HEK293 (cell line): ENCODE results near the gene NCK2.

Experiments
- CTCF ChIA-PET: fragments of 350-600 bp; formaldehyde crosslinking; extraction: SDS; loops from one replicate; lab custom pipeline; 2021; ENCODE audit warnings: antibody characterized with exemption; lab: Yijun Ruan, JAX
- POLR2A ChIA-PET: fragments of 300-600 bp; formaldehyde crosslinking; extraction: SDS; loops from one replicate; lab custom pipeline; 2020; ENCODE audit warnings: antibody characterized with exemption, inconsistent platforms; lab: Yijun Ruan, JAX
- H3K27ac ChIP-seq: fragments of 200-500 bp; sonication (Bioruptor generic); 2 replicates; pipeline ENCODE4 v1.5.1; 2014; ENCODE audit warnings: low read depth, low read length, control low read depth, inconsistent platforms; ENCODE audit errors: extremely low read depth
- H3K36me3 ChIP-seq, 2 experiments: fragments of 200-500 bp in 1 of 2; sonication (Bioruptor generic) in 1 of 2; 1 replicate in 1 of 2; 2 replicates in 1 of 2; pipeline ENCODE4 v1.5.1; 2014 to 2017; ENCODE audit warnings: inconsistent platforms in 2 of 2, low read length in 2 of 2; ENCODE audit not compliant: control insufficient read depth in 2 of 2, insufficient read depth in 1 of 2
- H3K4me1 ChIP-seq: fragments of 200-500 bp; sonication (Bioruptor generic); 2 replicates; pipeline ENCODE4 v1.5.1; 2014; ENCODE audit warnings: mild to moderate bottlenecking, low read length, inconsistent platforms; ENCODE audit not compliant: control insufficient read depth, insufficient read depth
- H3K4me3 ChIP-seq: 2 replicates; pipeline ENCODE4 v1.5.1; 2011; ENCODE audit warnings: low read depth, mild to moderate bottlenecking, control low read depth, low read length, moderate library complexity
- H3K9me3 ChIP-seq: fragments of 200-500 bp; sonication (Bioruptor generic); 2 replicates; pipeline ENCODE4 v1.5.1; 2014; ENCODE audit warnings: low read depth, low read length, inconsistent platforms; ENCODE audit not compliant: control insufficient read depth, insufficient read depth
- ATF2 ChIP-seq: fragments of 450-650 bp; formaldehyde crosslinking; IDR thresholded peaks from 2 replicates; pipeline ENCODE4 v1.5.1; 2016; ENCODE audit warnings: missing biosample characterization, missing genetic modification characterization, low read depth
- GLIS2 ChIP-seq: fragments of 450-650 bp; formaldehyde crosslinking; IDR thresholded peaks from 2 replicates; pipeline ENCODE4 v1.5.1; 2016; ENCODE audit warnings: missing biosample characterization, missing genetic modification characterization
- HIC1 ChIP-seq: fragments of 450-650 bp; formaldehyde crosslinking; IDR thresholded peaks from 2 replicates; pipeline ENCODE4 v1.5.1; 2016; ENCODE audit warnings: missing biosample characterization, missing genetic modification characterization
- IKZF3 ChIP-seq: fragments of 450-650 bp; IDR thresholded peaks from 2 replicates; pipeline ENCODE4 v1.5.0; 2018; ENCODE audit warnings: missing biosample characterization, mild to moderate bottlenecking, missing genetic modification characterization, moderate library complexity
- KLF1 ChIP-seq: fragments of 450-650 bp; formaldehyde crosslinking; IDR thresholded peaks from 2 replicates; pipeline ENCODE4 v1.5.1; 2016; ENCODE audit warnings: missing biosample characterization, missing genetic modification characterization
- REST ChIP-seq: fragments of 450-650 bp; formaldehyde crosslinking; IDR thresholded peaks from 2 replicates; pipeline ENCODE4 v1.5.1; 2016; ENCODE audit warnings: missing biosample characterization, missing genetic modification characterization
- SP3 ChIP-seq: fragments of 450-650 bp; formaldehyde crosslinking; IDR thresholded peaks from 2 replicates; pipeline ENCODE4 v1.5.1; 2016; ENCODE audit warnings: missing biosample characterization, missing genetic modification characterization
- YY2 ChIP-seq: fragments of 450-650 bp; formaldehyde crosslinking; IDR thresholded peaks from 2 replicates; pipeline ENCODE4 v1.5.1; 2016; ENCODE audit warnings: missing biosample characterization, missing genetic modification characterization
- ZBTB10 ChIP-seq: fragments of 450-650 bp; formaldehyde crosslinking; IDR thresholded peaks from 2 replicates; pipeline ENCODE4 v1.5.1; 2016; ENCODE audit warnings: missing biosample characterization, missing genetic modification characterization
- ZNF10 ChIP-seq: fragments of 450-650 bp; formaldehyde crosslinking; IDR thresholded peaks from 2 replicates; pipeline ENCODE4 v1.5.1; 2017; ENCODE audit warnings: missing biosample characterization, missing genetic modification characterization
- ZNF510 ChIP-seq: fragments of 450-650 bp; formaldehyde crosslinking; IDR thresholded peaks from 2 replicates; pipeline ENCODE4 v1.5.1; 2018; ENCODE audit warnings: mild to moderate bottlenecking, missing genetic modification characterization, missing biosample characterization; ENCODE audit not compliant: insufficient replicate concordance
- ZNF549 ChIP-seq: fragments of 450-650 bp; IDR thresholded peaks from 2 replicates; pipeline ENCODE4 v1.5.1; 2018; ENCODE audit warnings: missing biosample characterization, missing genetic modification characterization, mild to moderate bottlenecking, inconsistent platforms, moderate library complexity

The NCK2 gene

GRCh38 chr2:105893011-105893995 is 148.6 kb downstream of the NCK2 start:
- CTCF ChIA-PET, result no interaction called here
- Histone ChIP-seq H3K9me3 (no peaks in the 10 kb centered on the region), H3K4me1 (no peaks in the 10 kb centered on the region)

More at GRCh38 chr2:105893011-105893995, 148.6 kb downstream of the NCK2 start:
- no peak overlapping the region for H3K4me3 ChIP-seq
- TF ChIP-seq HIC1 (tag by site-specific recombination) (no peak), ATF2 (tag by site-specific recombination) (no peak), KLF1 (no peak), REST (tag by site-specific recombination) (no peak), YY2 (tag by site-specific recombination) (no peak), ZNF10 (tag by site-specific recombination) (no peak), SP3 (tag by site-specific recombination) (no peak), GLIS2 (tag by site-specific recombination) (no peak), ZNF510 (no peak), ZBTB10 (tag by site-specific recombination) (no peak), IKZF3 (tag by site-specific recombination) (no peak), ZNF549 (tag by site-specific recombination) (no peak)
- no peak overlapping the region for H3K27ac ChIP-seq
- peaks cover 0 to 20% of the 10 kb centered on the region in 2 experiments; a peak in 2 of 3 replicates for H3K36me3 ChIP-seq
- POLR2A ChIA-PET, result interaction anchor here (0.7 kb wide), 1 partner anchor 277 kb away, joined by 4 read pairs; no protein-coding TSS in a partner anchor
